ENCODE data around the gene MCM3AP.

Gene MCM3AP

GRCh38 chr21:46187261-46187660 lies 98.2 kb downstream of the MCM3AP start:
- DNase-seq (ENCODE audit: low read depth in 2 of 2): no peak

- no peak for DNase-seq (ENCODE audit: low read depth in 2 of 2)
These were observed 99.7 kb downstream of the MCM3AP start for GRCh38 chr21:46185716-46186115.
